ENCODE data around the gene GPR137. TPM values are rescaled to one million over a fixed set of nuclear protein-coding genes. Genes with fewer than 3 reads are reported as not detected.

Gene GPR137
- total RNA-seq, 2 experiments from 2014 or later, result 18.3 to 52.3 TPM

GRCh38 chr11:64294774-64295173, 9.1 kb downstream of the GPR137 start:
- Histone ChIP-seq H3K79me2 (ENCODE audit: insufficient read depth, low read depth, low read length) (no peaks in the 10 kb centered on the region), H3K36me3 (ENCODE audit: insufficient read depth, low read length) (no peaks in the 10 kb centered on the region), H4K20me1 (ENCODE audit: insufficient read depth, low read length) (no peaks in the 10 kb centered on the region), H3K9me2 (ENCODE audit: insufficient read depth, low read length) (no peaks in the 10 kb centered on the region), H3K4me1 (ENCODE audit: insufficient read depth, low read length, poor library complexity, severe bottlenecking) (no peaks in the 10 kb centered on the region), H3K4me2 (ENCODE audit: low read length) (no peak overlapping the region), H3K9me3 (ENCODE audit: low read length) (no peaks in the 10 kb centered on the region), H2AFZ (ENCODE audit: low read length) (no peak overlapping the region), H3K27ac (ENCODE audit: low read depth, low read length, poor library complexity, severe bottlenecking) (no peak overlapping the region), H3K4me3 (ENCODE audit: low read depth, low read length, poor library complexity, severe bottlenecking) (no peak overlapping the region)
- no peak for DNase-seq (ENCODE audit: low spot score)
- intact Hi-C loops (cut with micrococcal nuclease; ENCODE audit: unreplicated experiment), result no loop called here
- ChIA-PET POLR2A (no interaction called here), CTCF (ENCODE audit: unreplicated experiment) (no interaction called here)
- no TSS peak for BruUV-seq (replicated peaks)
- TF ChIP-seq EZH2phosphoT487 (IDR thresholded peaks at IDR 0.05; ENCODE audit: borderline replicate concordance, low read depth, low read length), result no peak
- no peak for TF ChIP-seq CTCF (conservative IDR thresholded peaks at IDR 0.05; ENCODE audit: low read length)

GRCh38 chr11:64295760-64296159, 10.1 kb downstream of the GPR137 start:
- H2AFZ ChIP-seq (ENCODE audit: low read length), result no peak overlapping the region
- DNase-seq (ENCODE audit: low spot score), result no peak
- no peaks in the 10 kb centered on the region for H3K36me3 ChIP-seq (ENCODE audit: insufficient read depth, low read length)
- peaks cover 7% of the 10 kb centered on the region for H3K4me1 ChIP-seq (ENCODE audit: insufficient read depth, low read length, poor library complexity, severe bottlenecking)
- H3K27ac ChIP-seq (ENCODE audit: low read depth, low read length, poor library complexity, severe bottlenecking), result no peak overlapping the region
- intact Hi-C loops (cut with micrococcal nuclease; ENCODE audit: unreplicated experiment), result no loop called here
- H4K20me1 ChIP-seq (ENCODE audit: insufficient read depth, low read length), result no peaks in the 10 kb centered on the region
- no peak overlapping the region for H3K4me3 ChIP-seq (ENCODE audit: low read depth, low read length, poor library complexity, severe bottlenecking)
- H3K4me2 ChIP-seq (ENCODE audit: low read length), result no peak overlapping the region
- ChIA-PET CTCF (ENCODE audit: unreplicated experiment) (no interaction called here), POLR2A (no interaction called here)
- no TSS peak for BruUV-seq (replicated peaks)
- H3K79me2 ChIP-seq (ENCODE audit: insufficient read depth, low read depth, low read length), result no peaks in the 10 kb centered on the region
- H3K9me2 ChIP-seq (ENCODE audit: insufficient read depth, low read length), result no peaks in the 10 kb centered on the region
- no peak for TF ChIP-seq EZH2phosphoT487 (IDR thresholded peaks at IDR 0.05; ENCODE audit: borderline replicate concordance, low read depth, low read length)
- no peak for TF ChIP-seq CTCF (conservative IDR thresholded peaks at IDR 0.05; ENCODE audit: low read length)
- H3K9me3 ChIP-seq (ENCODE audit: low read length), result no peaks in the 10 kb centered on the region

GRCh38 chr11:64296236-64296635, 10.6 kb downstream of the GPR137 start:
- H4K20me1 ChIP-seq (ENCODE audit: insufficient read depth, low read length), result no peaks in the 10 kb centered on the region
- no peaks in the 10 kb centered on the region for H3K36me3 ChIP-seq (ENCODE audit: insufficient read depth, low read length)
- no peaks in the 10 kb centered on the region for H3K9me3 ChIP-seq (ENCODE audit: low read length)
- ChIA-PET POLR2A (no interaction called here), CTCF (ENCODE audit: unreplicated experiment) (no interaction called here)
- TF ChIP-seq EZH2phosphoT487 (IDR thresholded peaks at IDR 0.05; ENCODE audit: borderline replicate concordance, low read depth, low read length), result no peak
- TF ChIP-seq CTCF (conservative IDR thresholded peaks at IDR 0.05; ENCODE audit: low read length), result no peak
- no peak overlapping the region for H3K27ac ChIP-seq (ENCODE audit: low read depth, low read length, poor library complexity, severe bottlenecking)
- no peak overlapping the region for H2AFZ ChIP-seq (ENCODE audit: low read length)
- peaks cover 9% of the 10 kb centered on the region for H3K4me1 ChIP-seq (ENCODE audit: insufficient read depth, low read length, poor library complexity, severe bottlenecking)
- H3K79me2 ChIP-seq (ENCODE audit: insufficient read depth, low read depth, low read length), result no peaks in the 10 kb centered on the region
- BruUV-seq (replicated peaks), result no TSS peak
- no peak for DNase-seq (ENCODE audit: low spot score)
- no peak overlapping the region for H3K4me2 ChIP-seq (ENCODE audit: low read length)
- no peaks in the 10 kb centered on the region for H3K9me2 ChIP-seq (ENCODE audit: insufficient read depth, low read length)
- H3K4me3 ChIP-seq (ENCODE audit: low read depth, low read length, poor library complexity, severe bottlenecking), result no peak overlapping the region
- intact Hi-C loops (cut with micrococcal nuclease; ENCODE audit: unreplicated experiment), result no loop called here

All from OCI-LY7 (cell line).